Stimulated activated CD8-positive, alpha-beta memory T cell treated with anti-CD3 and anti-CD28 coated beads, Interleukin-7, amount 100 ng/mL, for 1 hour (primary cell): ENCODE data around the gene RASL10B.
"Not testable (repeated sequence)": the region's sequence is repeated elsewhere in the genome, so short reads cannot be mapped to it uniquely, and the experiment has no call there.

ENCODE experiments used
- DNase-seq, 2 donors: peaks; one replicate each; pipeline ENCODE4 v3.0.0-alpha.2; 2020; ENCODE audit warnings: low read depth in 2 of 2

The RASL10B gene

GRCh38 chr17:35731239-35731916 is at the start of gene RASL10B:
Gene RASL10B (plus strand): TSS chr17:35731639. CDS start chr17:35735185, 3,546 bp downstream.
- no peak for DNase-seq

- DNase-seq = no peak
Observed at GRCh38 chr17:35683591-35683990, 47.8 kb upstream of the RASL10B start.

- no peak for DNase-seq
Observed at GRCh38 chr17:35684055-35684802, 47.2 kb upstream of the RASL10B start.

- DNase-seq = no peak
Observed at GRCh38 chr17:35692512-35693210, 38.8 kb upstream of the RASL10B start.

- no peak for DNase-seq
Observed at GRCh38 chr17:35693662-35694061, 37.8 kb upstream of the RASL10B start.

GRCh38 chr17:35694906-35695305 is 36.5 kb upstream of the RASL10B start:
- no peak for DNase-seq

- DNase-seq = no peak
Observed at GRCh38 chr17:35695613-35696012, 35.8 kb upstream of the RASL10B start.

GRCh38 chr17:35698800-35699199 is 32.6 kb upstream of the RASL10B start:
- DNase-seq = no peak

- DNase-seq = no peak
Observed at GRCh38 chr17:35700150-35700549, 31.3 kb upstream of the RASL10B start.

- DNase-seq = no peak
Observed at GRCh38 chr17:35701491-35701890, 29.9 kb upstream of the RASL10B start.

- not testable (repeated sequence) for DNase-seq
Observed at GRCh38 chr17:35703308-35703707, 28.1 kb upstream of the RASL10B start.

GRCh38 chr17:35705230-35705629 is 26.2 kb upstream of the RASL10B start:
- DNase-seq = no peak

- DNase-seq = no peak
Observed at GRCh38 chr17:35705705-35706104, 25.7 kb upstream of the RASL10B start.

- no peak for DNase-seq
Observed at GRCh38 chr17:35708149-35708548, 23.3 kb upstream of the RASL10B start.

- DNase-seq = no peak
Observed at GRCh38 chr17:35708951-35709350, 22.5 kb upstream of the RASL10B start.

- DNase-seq = no peak
Observed at GRCh38 chr17:35709874-35710273, 21.6 kb upstream of the RASL10B start.

- no peak for DNase-seq
Observed at GRCh38 chr17:35710950-35711349, 20.5 kb upstream of the RASL10B start.

- DNase-seq = no peak
Observed at GRCh38 chr17:35713069-35713728, 18.2 kb upstream of the RASL10B start.

- no peak for DNase-seq
Observed at GRCh38 chr17:35714988-35715387, 16.5 kb upstream of the RASL10B start.

- no peak for DNase-seq
Observed at GRCh38 chr17:35715416-35715815, 16.0 kb upstream of the RASL10B start.

GRCh38 chr17:35716173-35716572 is 15.3 kb upstream of the RASL10B start:
- no peak for DNase-seq

GRCh38 chr17:35716897-35717465 is 14.5 kb upstream of the RASL10B start:
- DNase-seq = no peak
